ENCODE data around the gene VRK2.
"Not testable (repeated sequence)": the region's sequence is repeated elsewhere in the genome, so short reads cannot be mapped to it uniquely, and the experiment has no call there.

VRK2 gene

GRCh38 chr2:58110765-58111164 is 64.2 kb downstream of the VRK2 start:
- no peak for DNase-seq

- not testable (repeated sequence) for DNase-seq
Measured at GRCh38 chr2:58113563-58113962, 67.0 kb downstream of the VRK2 start.

- DNase-seq, result no peak
Measured at GRCh38 chr2:58120626-58121229, 74.1 kb downstream of the VRK2 start.

GRCh38 chr2:58122040-58122439 is 75.4 kb downstream of the VRK2 start:
- DNase-seq, result no peak

- no peak for DNase-seq
Measured at GRCh38 chr2:58122540-58122939, 75.9 kb downstream of the VRK2 start.

GRCh38 chr2:58127111-58127510 is 80.5 kb downstream of the VRK2 start:
- no peak for DNase-seq

- DNase-seq, result no peak
Measured at GRCh38 chr2:58130238-58130637, 83.6 kb downstream of the VRK2 start.

- no peak for DNase-seq
Measured at GRCh38 chr2:58131191-58132011, 84.8 kb downstream of the VRK2 start.

- DNase-seq, result no peak
Measured at GRCh38 chr2:58133395-58133794, 86.8 kb downstream of the VRK2 start.

GRCh38 chr2:58135861-58136260 is 89.3 kb downstream of the VRK2 start:
- DNase-seq, result no peak

- DNase-seq, result no peak
Measured at GRCh38 chr2:58137221-58137620, 90.6 kb downstream of the VRK2 start.

- no peak for DNase-seq
Measured at GRCh38 chr2:58137856-58138255, 91.2 kb downstream of the VRK2 start.

- no peak for DNase-seq
Measured at GRCh38 chr2:58138396-58139030, 91.9 kb downstream of the VRK2 start.

GRCh38 chr2:58140508-58141072 is 94.0 kb downstream of the VRK2 start:
- DNase-seq, result no peak

GRCh38 chr2:58145769-58146168 is 99.2 kb downstream of the VRK2 start:
- not testable (repeated sequence) for DNase-seq

GRCh38 chr2:58146707-58147106 is 100.1 kb downstream of the VRK2 start:
- DNase-seq, result peak; percentile 17

- no peak for DNase-seq
Measured at GRCh38 chr2:58155160-58155778, 108.7 kb downstream of the VRK2 start.

GRCh38 chr2:58156780-58157179 is 110.2 kb downstream of the VRK2 start:
- no peak for DNase-seq

GRCh38 chr2:58157754-58158153 is 111.1 kb downstream of the VRK2 start:
- no peak for DNase-seq

- DNase-seq, result no peak
Measured at GRCh38 chr2:58158481-58158880, 111.9 kb downstream of the VRK2 start.

- no peak for DNase-seq
Measured at GRCh38 chr2:58163913-58164312, 117.3 kb downstream of the VRK2 start.

- DNase-seq, result not testable (repeated sequence)
Measured at GRCh38 chr2:58168130-58168529, 121.5 kb downstream of the VRK2 start.

- not testable (repeated sequence) for DNase-seq
Measured at GRCh38 chr2:58169845-58170244, 123.2 kb downstream of the VRK2 start.

Data from activated CD4-positive, alpha-beta T cell treated with anti-CD3 and anti-CD28 coated beads for 48 hours (primary cell).